Measurements from ENCODE around the gene GABRA1.

The GABRA1 gene

DNA sequence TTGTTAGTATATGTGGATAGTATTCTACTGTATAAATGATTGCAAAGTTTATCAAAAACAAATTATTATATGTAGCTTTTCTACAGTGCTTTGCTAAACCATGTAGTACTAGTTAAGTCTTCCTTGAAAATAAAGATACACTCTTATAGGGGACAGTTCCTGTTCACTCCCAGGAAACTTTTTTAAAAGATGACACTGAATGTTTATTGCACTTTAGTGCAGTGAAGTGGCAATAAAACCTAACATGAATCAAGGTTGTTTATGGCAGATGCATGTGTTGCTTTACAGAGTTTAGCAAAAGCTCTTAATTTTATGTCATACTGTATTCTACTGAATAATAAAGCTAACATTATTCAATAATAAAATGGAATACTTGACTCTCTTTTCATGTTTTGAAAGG is 51.7 kb downstream of the GABRA1 start:
- FAIRE-seq = no peak
- no peak for DNase-seq (ENCODE audit: insufficient read length, low spot score)
- TF ChIP-seq, protein P1, sequence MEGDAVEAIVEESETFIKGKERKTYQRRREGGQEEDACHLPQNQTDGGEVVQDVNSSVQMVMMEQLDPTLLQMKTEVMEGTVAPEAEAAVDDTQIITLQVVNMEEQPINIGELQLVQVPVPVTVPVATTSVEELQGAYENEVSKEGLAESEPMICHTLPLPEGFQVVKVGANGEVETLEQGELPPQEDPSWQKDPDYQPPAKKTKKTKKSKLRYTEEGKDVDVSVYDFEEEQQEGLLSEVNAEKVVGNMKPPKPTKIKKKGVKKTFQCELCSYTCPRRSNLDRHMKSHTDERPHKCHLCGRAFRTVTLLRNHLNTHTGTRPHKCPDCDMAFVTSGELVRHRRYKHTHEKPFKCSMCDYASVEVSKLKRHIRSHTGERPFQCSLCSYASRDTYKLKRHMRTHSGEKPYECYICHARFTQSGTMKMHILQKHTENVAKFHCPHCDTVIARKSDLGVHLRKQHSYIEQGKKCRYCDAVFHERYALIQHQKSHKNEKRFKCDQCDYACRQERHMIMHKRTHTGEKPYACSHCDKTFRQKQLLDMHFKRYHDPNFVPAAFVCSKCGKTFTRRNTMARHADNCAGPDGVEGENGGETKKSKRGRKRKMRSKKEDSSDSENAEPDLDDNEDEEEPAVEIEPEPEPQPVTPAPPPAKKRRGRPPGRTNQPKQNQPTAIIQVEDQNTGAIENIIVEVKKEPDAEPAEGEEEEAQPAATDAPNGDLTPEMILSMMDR (IDR thresholded peaks at IDR 0.05; ENCODE audit: insufficient read depth, missing control alignments) = no peak

DNA sequence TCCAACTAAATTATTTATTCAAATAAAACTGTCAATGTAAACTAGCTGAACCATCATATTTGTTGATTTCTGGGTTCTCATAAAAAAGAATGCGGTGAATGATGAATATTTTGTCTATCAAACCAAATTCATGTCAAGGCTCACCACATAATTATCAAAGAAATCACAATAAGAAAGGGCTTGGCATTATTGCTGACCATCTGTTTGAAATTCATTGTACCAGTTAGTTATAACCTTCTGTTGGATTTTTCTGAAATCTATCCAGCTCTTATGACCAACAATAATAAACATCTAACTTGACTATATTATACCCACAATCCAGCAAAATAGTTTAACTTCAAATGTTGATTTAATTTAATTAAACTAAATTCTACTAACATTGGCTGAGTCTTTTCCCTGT is 53.1 kb downstream of the GABRA1 start:
- FAIRE-seq = no peak
- TF ChIP-seq, protein P1 (IDR thresholded peaks at IDR 0.05; ENCODE audit: insufficient read depth, missing control alignments) = no peak
- no peak for DNase-seq (ENCODE audit: insufficient read length, low spot score)

DNA sequence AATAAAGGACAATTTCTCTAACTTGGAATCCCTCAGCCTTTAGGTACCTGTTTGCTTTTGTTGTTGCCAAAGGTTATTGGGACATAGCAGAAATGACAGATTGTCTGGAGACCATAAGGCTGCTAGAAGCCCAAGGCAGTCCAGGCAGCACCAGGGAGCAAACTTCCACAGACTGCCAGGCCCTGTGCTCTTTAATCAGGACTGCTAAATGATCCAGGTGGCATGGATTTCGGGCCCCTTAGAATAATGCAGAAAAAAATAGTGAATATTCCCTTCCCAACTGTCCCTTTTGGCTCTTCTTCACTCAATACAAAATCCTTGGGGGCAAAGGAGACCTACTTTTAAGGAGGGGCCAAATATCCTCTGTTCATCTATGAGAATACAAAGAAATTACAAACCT is 73.9 kb downstream of the GABRA1 start:
- TF ChIP-seq, protein P1 (IDR thresholded peaks at IDR 0.05; ENCODE audit: insufficient read depth, missing control alignments) = no peak
- DNase-seq (ENCODE audit: insufficient read length, low spot score) (no peak), FAIRE-seq (no peak)

DNA sequence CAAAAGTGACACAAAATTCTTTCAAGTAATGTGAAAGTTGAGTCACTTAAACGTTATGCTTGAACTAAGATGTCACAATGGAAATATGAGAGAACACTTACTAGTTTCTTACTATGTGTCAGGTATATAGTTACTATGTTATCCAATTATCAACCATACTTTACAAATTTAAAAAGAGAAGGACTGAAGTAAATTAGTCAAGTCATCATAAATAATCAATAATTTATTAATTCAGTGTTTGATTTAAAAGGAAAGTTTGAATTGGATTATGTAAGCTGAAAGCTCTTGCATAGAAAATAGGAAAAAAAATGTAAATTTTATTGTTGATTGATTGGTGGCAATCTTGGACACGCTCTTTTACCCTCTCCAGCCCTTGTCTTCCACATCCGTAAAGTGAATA is 76.3 kb downstream of the GABRA1 start:
- TF ChIP-seq, protein P1 (IDR thresholded peaks at IDR 0.05; ENCODE audit: insufficient read depth, missing control alignments) = no peak
- FAIRE-seq (no peak), DNase-seq (ENCODE audit: insufficient read length, low spot score) (no peak)

DNA sequence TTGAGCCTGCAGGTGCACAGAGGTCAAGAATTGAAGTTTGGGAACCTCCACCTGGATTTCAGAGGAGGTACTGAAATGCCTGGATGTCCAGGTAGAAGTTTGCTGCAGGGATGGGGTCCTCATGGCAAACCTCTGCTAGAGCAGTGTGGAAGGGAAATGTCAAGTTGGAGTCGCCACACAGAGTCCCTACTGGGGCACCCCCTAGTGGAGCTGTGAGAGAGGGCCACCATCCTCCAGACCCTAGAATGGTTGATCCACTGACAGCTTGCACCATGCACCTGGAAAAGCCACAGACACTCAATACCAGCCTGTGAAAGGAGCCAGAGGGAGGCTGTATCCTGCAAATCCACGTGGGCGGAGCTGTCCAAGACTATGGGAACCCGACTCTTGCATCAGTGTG is 78.0 kb downstream of the GABRA1 start:
- TF ChIP-seq, protein P1 (IDR thresholded peaks at IDR 0.05; ENCODE audit: insufficient read depth, missing control alignments) = no peak
- no peak for DNase-seq (ENCODE audit: insufficient read length, low spot score)
- FAIRE-seq = no peak

DNA sequence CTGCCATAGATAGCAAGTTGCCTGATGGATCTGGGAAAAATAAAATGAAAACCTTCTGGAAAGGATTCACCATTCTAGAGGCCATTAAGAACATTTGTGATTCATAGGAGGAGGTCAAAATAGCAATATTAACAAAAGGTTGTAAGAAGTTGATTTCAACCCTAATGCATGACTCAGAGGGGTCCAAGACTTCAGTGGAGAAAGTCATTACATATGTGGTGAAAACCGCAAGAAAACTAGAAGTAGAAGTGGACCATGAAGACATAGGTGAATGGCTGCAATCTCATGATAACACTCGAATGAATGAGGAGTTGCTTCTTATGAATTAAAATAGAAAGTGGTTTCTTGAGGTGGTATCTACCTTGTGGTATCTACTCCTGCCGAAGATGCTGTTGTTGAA is 86.6 kb downstream of the GABRA1 start:
- DNase-seq (ENCODE audit: insufficient read length, low spot score) = no peak
- no peak for FAIRE-seq
- TF ChIP-seq, protein P1 (IDR thresholded peaks at IDR 0.05; ENCODE audit: insufficient read depth, missing control alignments) = no peak

DNA sequence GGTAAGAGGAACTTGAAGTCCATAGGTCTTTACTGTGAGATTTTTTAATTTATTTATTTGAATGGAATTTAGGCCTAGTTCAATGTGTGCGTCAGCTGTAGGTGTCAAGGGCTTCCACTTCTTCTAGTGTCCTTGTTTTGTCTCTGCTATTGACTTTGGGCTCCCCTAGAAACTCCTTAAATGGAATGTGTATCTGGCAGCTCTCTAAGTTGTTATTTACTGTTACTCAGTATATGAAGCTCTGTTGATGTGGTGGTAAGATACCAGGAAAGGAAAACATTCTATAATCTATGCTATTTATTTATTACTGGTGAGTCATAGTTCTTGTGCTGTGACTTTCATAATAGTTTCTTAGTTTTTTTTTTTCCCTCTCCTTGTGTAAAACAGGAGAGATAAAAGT is 97.1 kb downstream of the GABRA1 start:
- DNase-seq (ENCODE audit: insufficient read length, low spot score) (no peak), FAIRE-seq (no peak)
- TF ChIP-seq, protein P1 (IDR thresholded peaks at IDR 0.05; ENCODE audit: insufficient read depth, missing control alignments) = no peak

Measured in D721Med (cell line).